GM12865 (cell line): ENCODE data around the gene PRR5L.
"Not testable (repeated sequence)": the region's sequence is repeated elsewhere in the genome, so short reads cannot be mapped to it uniquely, and the experiment has no call there.

Source experiments
- DNase-seq: peaks from one replicate; pipeline ENCODE4 v3.0.0; 2010; ENCODE audit warnings: low read depth
- H3K4me3 ChIP-seq: 2 replicates; pipeline ENCODE4 v1.5.1; 2011; ENCODE audit warnings: mild to moderate bottlenecking, low read depth, low read length, control low read depth
- TF ChIP-seq, protein P1 (sequence below): IDR thresholded peaks from 2 replicates; pipeline ENCODE4 v1.5.1; 2011; ENCODE audit warnings: low read length, control low read depth, low read depth, inconsistent platforms; ENCODE audit not compliant: insufficient read depth; ENCODE audit errors: missing control alignments

The PRR5L gene

DNA sequence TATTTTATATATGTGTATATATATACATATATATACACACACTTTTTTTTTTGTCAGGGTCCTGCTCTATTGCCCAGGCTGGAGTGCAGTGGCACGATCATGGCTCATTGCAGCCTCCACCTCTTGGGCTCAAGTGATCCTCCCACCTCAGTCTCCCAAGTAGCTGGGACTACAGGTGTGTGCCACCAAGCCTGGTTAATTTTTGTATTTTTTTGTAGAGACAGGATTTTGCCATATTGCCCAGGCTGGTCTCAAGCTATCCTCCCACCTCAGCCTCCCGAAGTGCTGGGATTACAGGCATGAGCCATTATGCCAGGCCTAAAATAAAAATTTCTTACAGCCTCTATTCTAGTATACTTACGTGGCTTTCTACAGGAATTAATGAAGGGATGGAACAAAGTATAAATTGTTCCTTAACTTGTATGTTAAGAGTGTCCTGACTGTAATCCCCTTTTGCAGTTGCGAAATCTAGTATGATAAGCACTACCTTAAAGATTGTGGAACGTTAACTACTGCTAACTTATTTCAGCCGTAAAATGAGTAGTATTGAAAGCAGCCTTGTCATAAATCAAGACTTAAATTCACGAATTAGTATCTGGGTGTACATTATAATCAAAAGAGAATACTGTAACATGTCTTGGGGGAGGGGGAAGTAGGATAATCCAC, 211.9 kb downstream of the PRR5L start:
- no peak for DNase-seq
- H3K4me3 ChIP-seq = peak overlapping the region; percentile 100
- TF ChIP-seq, protein P1, sequence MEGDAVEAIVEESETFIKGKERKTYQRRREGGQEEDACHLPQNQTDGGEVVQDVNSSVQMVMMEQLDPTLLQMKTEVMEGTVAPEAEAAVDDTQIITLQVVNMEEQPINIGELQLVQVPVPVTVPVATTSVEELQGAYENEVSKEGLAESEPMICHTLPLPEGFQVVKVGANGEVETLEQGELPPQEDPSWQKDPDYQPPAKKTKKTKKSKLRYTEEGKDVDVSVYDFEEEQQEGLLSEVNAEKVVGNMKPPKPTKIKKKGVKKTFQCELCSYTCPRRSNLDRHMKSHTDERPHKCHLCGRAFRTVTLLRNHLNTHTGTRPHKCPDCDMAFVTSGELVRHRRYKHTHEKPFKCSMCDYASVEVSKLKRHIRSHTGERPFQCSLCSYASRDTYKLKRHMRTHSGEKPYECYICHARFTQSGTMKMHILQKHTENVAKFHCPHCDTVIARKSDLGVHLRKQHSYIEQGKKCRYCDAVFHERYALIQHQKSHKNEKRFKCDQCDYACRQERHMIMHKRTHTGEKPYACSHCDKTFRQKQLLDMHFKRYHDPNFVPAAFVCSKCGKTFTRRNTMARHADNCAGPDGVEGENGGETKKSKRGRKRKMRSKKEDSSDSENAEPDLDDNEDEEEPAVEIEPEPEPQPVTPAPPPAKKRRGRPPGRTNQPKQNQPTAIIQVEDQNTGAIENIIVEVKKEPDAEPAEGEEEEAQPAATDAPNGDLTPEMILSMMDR = no peak

DNA sequence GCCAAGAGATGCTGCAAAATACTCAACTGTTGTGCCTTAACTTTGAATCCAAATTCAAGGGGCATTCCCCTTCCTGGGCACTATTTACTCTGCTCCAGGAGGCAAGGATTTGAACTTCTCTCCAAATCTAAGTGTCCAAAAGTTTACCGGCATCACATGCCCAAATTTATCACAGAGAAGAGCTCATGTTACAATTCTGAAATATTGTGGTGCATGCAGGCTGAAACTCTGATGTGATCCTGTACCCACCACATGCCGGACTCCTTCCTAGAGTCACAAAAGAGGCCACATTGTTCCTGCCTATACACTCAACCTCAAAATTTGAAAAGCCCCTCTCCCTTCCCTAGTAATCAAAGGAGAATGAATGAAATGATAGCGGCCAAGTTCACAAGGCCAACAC, 212.7 kb downstream of the PRR5L start:
- H3K4me3 ChIP-seq = peak overlapping the region; percentile 100
- peak; percentile 18 for DNase-seq

DNA sequence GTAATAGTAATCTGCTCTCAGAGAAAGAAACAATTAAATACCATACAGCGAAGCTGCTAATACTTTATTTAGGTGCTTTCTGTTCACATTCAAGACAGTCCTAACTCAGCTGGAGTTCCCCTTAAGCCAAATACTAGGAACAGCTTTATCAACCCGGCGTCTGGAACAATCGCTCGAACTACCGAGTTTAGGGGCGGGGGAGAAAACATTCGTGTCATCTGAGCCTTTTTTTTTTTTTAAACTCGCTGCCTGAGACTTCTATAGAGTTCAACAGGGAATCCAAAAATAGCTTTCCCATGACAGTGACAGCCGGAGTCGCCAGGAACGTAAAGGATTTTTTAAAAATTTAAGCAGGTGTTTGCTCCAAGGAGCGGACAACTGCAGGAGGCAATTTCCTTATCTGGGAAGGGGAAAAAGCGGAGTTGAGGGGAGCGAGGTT, 213.1 kb downstream of the PRR5L start:
- peak; percentile 38 for DNase-seq
- peak overlapping the region; percentile 100 for H3K4me3 ChIP-seq
- TF ChIP-seq, protein P1 = no peak

More for the DNA sequence above, 212.7 kb downstream of the PRR5L start:
- TF ChIP-seq, protein P1 = no peak

DNA sequence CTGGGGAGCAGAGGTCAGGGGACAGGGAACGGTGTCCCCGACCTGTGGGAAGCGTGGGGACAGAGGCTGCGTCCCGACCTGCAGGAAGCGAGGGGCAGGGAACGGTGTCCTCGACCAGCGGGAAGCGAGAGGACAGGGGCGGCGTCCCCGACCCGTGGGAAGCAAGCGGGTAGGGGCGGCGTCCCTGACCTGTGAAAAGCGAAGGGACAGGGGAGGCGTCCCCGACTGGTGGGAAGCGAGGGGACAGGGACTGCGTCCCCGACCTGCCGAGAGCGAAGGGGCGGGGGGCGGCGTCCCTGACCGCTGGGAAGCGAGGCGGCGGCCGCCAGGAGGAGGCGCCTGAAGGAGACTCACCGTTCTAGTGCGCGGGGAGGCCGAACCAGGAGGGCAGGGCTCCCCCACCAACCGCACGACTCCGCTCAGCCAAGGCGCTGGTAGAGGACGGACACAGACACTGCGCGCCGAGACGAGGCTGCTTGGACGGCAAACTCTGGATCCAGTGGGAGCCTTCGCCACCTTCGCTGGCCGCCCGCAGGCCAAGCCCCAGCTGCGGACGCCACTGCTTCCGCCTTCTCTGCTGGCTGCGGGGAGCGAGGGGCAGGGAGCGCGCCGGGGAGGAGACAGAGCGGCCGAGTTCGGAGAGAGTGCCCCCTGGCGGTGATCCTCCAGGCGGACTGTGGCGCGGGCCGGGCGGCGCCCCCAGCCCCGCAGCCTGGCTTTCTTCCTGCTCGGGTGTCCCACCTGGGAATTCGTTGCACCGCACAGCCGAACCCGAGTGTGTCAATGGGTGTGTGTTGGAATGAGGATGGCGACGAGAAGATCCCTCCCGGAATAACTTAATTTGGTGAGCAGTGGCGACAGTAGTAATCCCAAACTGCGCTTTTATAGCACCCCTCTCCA, 213.9 kb downstream of the PRR5L start, which contains the start of gene TRAF6:
Gene TRAF6 (minus strand): TSS at position 579 of the 900 bp plus-strand sequence. CDS start 8,757 bp downstream, outside the sequence.
- H3K4me3 ChIP-seq = peak within 1 kb of the TSS; percentile 100
- peak; percentile 91 for DNase-seq
- TF ChIP-seq, protein P1 = peak; percentile 93

DNA sequence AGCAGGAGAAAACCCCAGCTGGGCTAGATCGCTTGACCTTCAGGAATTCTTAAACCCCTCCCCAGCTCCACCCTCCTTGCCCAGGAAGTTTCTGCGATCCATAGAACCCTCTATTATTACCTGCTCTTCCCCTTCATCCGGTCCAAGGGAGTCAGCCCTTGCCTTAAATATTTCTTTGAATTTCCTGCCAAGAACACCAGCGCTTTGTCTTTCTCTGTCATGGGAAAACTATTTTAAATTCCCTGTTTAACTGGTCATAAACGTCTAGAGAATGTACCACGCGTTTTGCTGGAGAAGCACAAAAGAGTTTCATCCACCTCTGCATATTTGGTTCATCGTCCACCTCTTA, 214.5 kb downstream of the PRR5L start:
- TF ChIP-seq, protein P1 = no peak
- H3K4me3 ChIP-seq = peak overlapping the region; percentile 100
- DNase-seq = no peak

DNA sequence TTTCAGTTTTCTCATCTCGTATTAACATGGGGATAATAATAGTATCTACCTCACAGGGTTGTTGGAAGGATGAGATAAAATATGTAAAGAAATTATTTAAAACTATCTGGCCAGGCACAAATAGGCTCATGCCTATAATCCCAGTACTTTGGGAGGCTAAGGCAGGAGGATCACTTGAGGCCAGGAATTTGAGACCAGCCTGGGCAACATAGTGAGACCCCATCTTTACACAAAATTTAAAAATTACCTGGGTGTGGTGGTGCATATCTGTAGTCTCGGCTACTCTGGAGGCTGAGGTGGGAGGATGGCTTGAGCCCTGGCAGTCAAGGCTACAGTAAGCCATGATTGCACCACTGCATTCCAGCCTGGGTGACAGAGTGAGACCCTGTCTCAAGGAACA, 215.0 kb downstream of the PRR5L start:
- not testable (repeated sequence) for DNase-seq, H3K4me3 ChIP-seq

DNA sequence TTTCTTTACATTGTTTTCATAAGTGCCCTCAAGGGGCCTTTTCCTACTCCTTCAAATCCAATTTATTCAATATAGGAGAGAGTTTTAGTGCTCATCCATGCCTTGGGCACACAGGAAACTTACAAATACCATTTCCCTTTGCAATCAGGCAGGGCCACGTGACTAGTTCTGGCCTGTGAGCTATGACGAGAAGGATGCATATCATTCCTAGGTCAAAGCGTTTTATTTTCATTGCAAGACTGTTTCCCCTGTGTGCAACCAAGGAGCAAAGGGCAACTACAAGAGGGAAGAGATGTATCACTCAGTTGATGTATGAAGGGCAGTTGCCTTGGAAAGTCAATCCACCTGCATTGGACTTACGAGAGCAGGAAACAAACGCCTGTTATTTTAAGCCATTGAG, 215.9 kb downstream of the PRR5L start:
- H3K4me3 ChIP-seq = no peak overlapping the region
- DNase-seq = no peak
- TF ChIP-seq, protein P1 = no peak
